ENCODE data around the gene ABCA3.

ABCA3 gene

GRCh38 chr16:2357331-2357730, 16.8 kb upstream of the ABCA3 start:
- DNase-seq (ENCODE audit: low read depth in 2 of 2): no peak

GRCh38 chr16:2350500-2350899, 10.0 kb upstream of the ABCA3 start:
- no peak for DNase-seq (ENCODE audit: low read depth in 2 of 2)

- no peak for DNase-seq (ENCODE audit: low read depth in 2 of 2)
Measured at GRCh38 chr16:2343211-2343610, 2.7 kb upstream of the ABCA3 start.

GRCh38 chr16:2341456-2342447, 1.2 kb upstream of the ABCA3 start:
- DNase-seq (ENCODE audit: low read depth in 2 of 2): no peak

GRCh38 chr16:2339521-2340484, 725 bp downstream of the ABCA3 start:
- no peak for DNase-seq (ENCODE audit: low read depth in 2 of 2)

GRCh38 chr16:2337431-2338296, 2.9 kb downstream of the ABCA3 start:
- DNase-seq (ENCODE audit: low read depth in 2 of 2): no peak

GRCh38 chr16:2335286-2335895, 5.1 kb downstream of the ABCA3 start:
- no peak for DNase-seq (ENCODE audit: low read depth in 2 of 2)

- DNase-seq (ENCODE audit: low read depth in 2 of 2): no peak
Measured at GRCh38 chr16:2333772-2334379, 6.7 kb downstream of the ABCA3 start.

- DNase-seq (ENCODE audit: low read depth in 2 of 2): no peak
Measured at GRCh38 chr16:2333231-2333630, 7.3 kb downstream of the ABCA3 start.

- no peak for DNase-seq (ENCODE audit: low read depth in 2 of 2)
Measured at GRCh38 chr16:2331931-2332267, 8.6 kb downstream of the ABCA3 start.

GRCh38 chr16:2331199-2331930, 9.2 kb downstream of the ABCA3 start:
- no peak for DNase-seq (ENCODE audit: low read depth in 2 of 2)

GRCh38 chr16:2329532-2329931, 11.0 kb downstream of the ABCA3 start:
- no peak for DNase-seq (ENCODE audit: low read depth in 2 of 2)

- DNase-seq (ENCODE audit: low read depth in 2 of 2): no peak
Measured at GRCh38 chr16:2328428-2328827, 12.1 kb downstream of the ABCA3 start.

- no peak for DNase-seq (ENCODE audit: low read depth in 2 of 2)
Measured at GRCh38 chr16:2326191-2326590, 14.3 kb downstream of the ABCA3 start.

GRCh38 chr16:2325791-2326190, 14.7 kb downstream of the ABCA3 start:
- DNase-seq (ENCODE audit: low read depth in 2 of 2): no peak

GRCh38 chr16:2325181-2325580, 15.3 kb downstream of the ABCA3 start:
- DNase-seq (ENCODE audit: low read depth in 2 of 2): no peak

GRCh38 chr16:2324296-2324859, 16.1 kb downstream of the ABCA3 start:
- no peak for DNase-seq (ENCODE audit: low read depth in 2 of 2)

- no peak for DNase-seq (ENCODE audit: low read depth in 2 of 2)
Measured at GRCh38 chr16:2323701-2324100, 16.8 kb downstream of the ABCA3 start.

GRCh38 chr16:2319606-2320005, 20.9 kb downstream of the ABCA3 start:
- no peak for DNase-seq (ENCODE audit: low read depth in 2 of 2)

All from stimulated activated CD8-positive, alpha-beta memory T cell treated with anti-CD3 and anti-CD28 coated beads, Interleukin-7, amount 100 ng/mL, for 1 hour (primary cell).